IMR-90 (cell line): ENCODE data around the gene SAP30BP. TPM values are rescaled to one million over a fixed set of nuclear protein-coding genes. Genes with fewer than 3 reads are reported as not detected.

Source experiments
- ATAC-seq: fragments of 200-7000 bp; cut with Tn5 transposase; 2 replicates; pipeline ENCODE4 v1.9.1; 2020; ENCODE audit warnings: low read depth, mild to moderate bottlenecking, moderate library complexity
- BruUV-seq: library from RNA; stranded (reverse); fragments of 400-500 nt; replicated peaks from 2 replicates; lab custom pipeline; 2021; lab: Mats Ljungman, UMichigan
- CTCF ChIA-PET: fragments of 300-600 bp; formaldehyde crosslinking; extraction: SDS; loops from one replicate; lab custom pipeline; 2021; ENCODE audit warnings: antibody characterized with exemption; lab: Yijun Ruan, JAX
- POLR2A ChIA-PET: fragments of 300-600 bp; sonication (Branson Sonifier 250); formaldehyde crosslinking; loops from one replicate; lab custom pipeline; 2022; ENCODE audit warnings: antibody characterized with exemption; ENCODE audit not compliant: unreplicated experiment; lab: Charles Lee
- DNase-seq: peaks from one replicate; pipeline ENCODE4 v3.0.0; 2013
- H2AFZ ChIP-seq: replicated peaks from 2 replicates; pipeline ENCODE3; 2013; ENCODE audit warnings: low read length, mild to moderate bottlenecking; ENCODE audit not compliant: poor library complexity
- H2AK5ac ChIP-seq: 2 replicates; pipeline ENCODE4 v1.6.1; 2013; ENCODE audit warnings: low read depth, low read length, inconsistent platforms
- H2AK9ac ChIP-seq: replicated peaks from 2 replicates; pipeline ENCODE3; 2013; ENCODE audit warnings: mild to moderate bottlenecking, low read depth, low read length, moderate library complexity; ENCODE audit not compliant: poor library complexity
- H2BK120ac ChIP-seq: 2 replicates; pipeline ENCODE4 v1.6.1; 2013; ENCODE audit warnings: low read depth, low read length, inconsistent platforms
- H2BK15ac ChIP-seq: 3 replicates; pipeline ENCODE4 v1.6.1; 2013; ENCODE audit warnings: low read depth, low read length, inconsistent platforms
- H2BK20ac ChIP-seq: 2 replicates; pipeline ENCODE4 v1.6.1; 2013; ENCODE audit warnings: low read depth, mild to moderate bottlenecking, inconsistent platforms, low read length, moderate library complexity
- H2BK5ac ChIP-seq: 2 replicates; pipeline ENCODE4 v1.6.1; 2013; ENCODE audit warnings: mild to moderate bottlenecking, low read depth, low read length, inconsistent platforms; ENCODE audit not compliant: poor library complexity, severe bottlenecking
- H3K14ac ChIP-seq: replicated peaks from 2 replicates; pipeline ENCODE4 v1.6.1; 2013; ENCODE audit warnings: low read depth, low read length, inconsistent platforms
- H3K18ac ChIP-seq: 2 replicates; pipeline ENCODE4 v1.6.1; 2013; ENCODE audit warnings: low read depth, low read length, control low read depth
- H3K23ac ChIP-seq: 2 replicates; pipeline ENCODE4 v1.6.1; 2013; ENCODE audit warnings: low read depth, low read length, inconsistent platforms
- H3K27ac ChIP-seq: 2 replicates; pipeline ENCODE4 v1.5.1; 2013; ENCODE audit warnings: mild to moderate bottlenecking, control low read depth, low read length; ENCODE audit not compliant: insufficient read depth
- H3K27me3 ChIP-seq: 2 replicates; pipeline ENCODE4 v1.6.1; 2013; ENCODE audit warnings: low read length; ENCODE audit not compliant: control insufficient read depth, insufficient read depth
- H3K36me3 ChIP-seq: 2 replicates; pipeline ENCODE4 v1.6.1; 2013; ENCODE audit warnings: low read length, mixed read lengths; ENCODE audit not compliant: control insufficient read depth, insufficient read depth
- H3K4ac ChIP-seq: 2 replicates; pipeline ENCODE4 v1.6.1; 2013; ENCODE audit warnings: low read depth, low read length, inconsistent platforms
- H3K4me1 ChIP-seq: 2 replicates; pipeline ENCODE4 v1.6.1; 2013; ENCODE audit warnings: low read length, mixed read lengths; ENCODE audit not compliant: control insufficient read depth, insufficient read depth
- H3K4me2 ChIP-seq: 2 replicates; pipeline ENCODE4 v1.6.1; 2013; ENCODE audit warnings: low read depth, mild to moderate bottlenecking, control low read depth, low read length, moderate library complexity
- H3K4me3 ChIP-seq: 2 replicates; pipeline ENCODE4 v1.5.1; 2013; ENCODE audit warnings: low read depth, mild to moderate bottlenecking, control low read depth, low read length, moderate library complexity; ENCODE audit not compliant: insufficient read depth
- H3K56ac ChIP-seq: 2 replicates; pipeline ENCODE4 v1.6.1; 2013; ENCODE audit warnings: low read length, inconsistent platforms; ENCODE audit not compliant: insufficient read depth; ENCODE audit errors: extremely low read depth
- H3K79me1 ChIP-seq, 2 experiments: 2 replicates each; pipeline ENCODE4 v1.6.1; 2013; ENCODE audit warnings: low read length in 2 of 2, inconsistent platforms in 1 of 2, low read depth in 1 of 2
- H3K9ac ChIP-seq: 2 replicates; pipeline ENCODE4 v1.6.1; 2013; ENCODE audit warnings: low read depth, low read length, control low read depth
- H3K9me1 ChIP-seq: 2 replicates; pipeline ENCODE4 v1.6.1; 2013; ENCODE audit warnings: low read length, inconsistent platforms; ENCODE audit not compliant: insufficient read depth
- H3K9me3 ChIP-seq: 2 replicates; pipeline ENCODE4 v1.6.1; 2013; ENCODE audit warnings: low read length; ENCODE audit not compliant: control insufficient read depth, insufficient read depth
- H4K20me1 ChIP-seq: 2 replicates; pipeline ENCODE4 v1.6.1; 2013; ENCODE audit warnings: low read length, inconsistent platforms; ENCODE audit not compliant: insufficient read depth
- H4K5ac ChIP-seq: 2 replicates; pipeline ENCODE4 v1.6.1; 2013; ENCODE audit warnings: mild to moderate bottlenecking, low read depth, low read length, control low read depth
- H4K8ac ChIP-seq, 2 experiments: 2 replicates each; pipeline ENCODE4 v1.6.1; 2013; ENCODE audit warnings: low read depth in 2 of 2, low read length in 2 of 2, control low read depth in 1 of 2, inconsistent platforms in 1 of 2
- H4K91ac ChIP-seq: 2 replicates; pipeline ENCODE4 v1.6.1; 2013; ENCODE audit warnings: low read depth, low read length, inconsistent platforms; ENCODE audit not compliant: insufficient read depth
- BHLHE40 ChIP-seq: fragments of 150-350 bp; IDR thresholded peaks from 2 replicates; pipeline ENCODE4 v1.6.1; 2016; ENCODE audit warnings: mild to moderate bottlenecking, low read depth, low read length
- CEBPB ChIP-seq: IDR thresholded peaks from 2 replicates; pipeline ENCODE4 v1.6.1; 2012; ENCODE audit warnings: low read depth, low read length, improper control_type of control experiment
- CHD1 ChIP-seq: IDR thresholded peaks from 2 replicates; pipeline ENCODE4 v1.6.1; 2012; ENCODE audit warnings: low read depth, low read length, improper control_type of control experiment
- CTCF ChIP-seq: conservative IDR thresholded peaks from 2 replicates; pipeline ENCODE4 v1.5.1; 2012; ENCODE audit warnings: mild to moderate bottlenecking, low read depth, low read length, improper control_type of control experiment
- FOS ChIP-seq: fragments of 150-350 bp; IDR thresholded peaks from 2 replicates; pipeline ENCODE4 v1.6.1; 2016; ENCODE audit warnings: low read depth, low read length
- MAFK ChIP-seq: IDR thresholded peaks from 2 replicates; pipeline ENCODE4 v1.6.1; 2012; ENCODE audit warnings: low read depth, low read length, improper control_type of control experiment
- MAZ ChIP-seq: IDR thresholded peaks from 2 replicates; pipeline ENCODE4 v1.6.1; 2012; ENCODE audit warnings: low read depth, mild to moderate bottlenecking, low read length, improper control_type of control experiment, moderate library complexity, borderline replicate concordance
- MXI1 ChIP-seq: IDR thresholded peaks from 2 replicates; pipeline ENCODE4 v1.6.1; 2012; ENCODE audit warnings: low read depth, mild to moderate bottlenecking, low read length, moderate library complexity, borderline replicate concordance
- NFE2L2 ChIP-seq: fragments of 150-350 bp; IDR thresholded peaks from 2 replicates; pipeline ENCODE4 v1.6.1; 2016; ENCODE audit warnings: low read depth, mild to moderate bottlenecking, low read length
- POLR2A ChIP-seq: IDR thresholded peaks from 2 replicates; pipeline ENCODE4 v1.6.1; 2012; ENCODE audit warnings: mild to moderate bottlenecking, low read depth, low read length
- RAD21 ChIP-seq: IDR thresholded peaks from 2 replicates; pipeline ENCODE4 v1.6.1; 2012; ENCODE audit warnings: low read length, improper control_type of control experiment
- RCOR1 ChIP-seq: IDR thresholded peaks from 2 replicates; pipeline ENCODE4 v1.6.1; 2012; ENCODE audit warnings: mild to moderate bottlenecking, low read length, improper control_type of control experiment; ENCODE audit not compliant: insufficient replicate concordance
- RFX5 ChIP-seq: IDR thresholded peaks from 2 replicates; pipeline ENCODE4 v1.8.0; 2012; ENCODE audit warnings: low read depth, mild to moderate bottlenecking, low read length, moderate library complexity
- SMC3 ChIP-seq: fragments of 150-350 bp; IDR thresholded peaks from 2 replicates; pipeline ENCODE4 v1.6.1; 2016; ENCODE audit warnings: low read depth, mild to moderate bottlenecking, antibody characterized with exemption, low read length, moderate library complexity
- WGBS, 2 experiments: methylation state at CpG; one replicate each; pipeline versions ENCODE4 v1.1.5 to v1.1.7; 2013; ENCODE audit warnings: missing lambda C conversion rate in 2 of 2; ENCODE audit not compliant: insufficient read length in 1 of 2; ENCODE audit errors: extremely low coverage in 2 of 2; 5-methylcytosine and 5-hydroxymethylcytosine counted together
- dilution Hi-C: fragments of 300-500 bp; cut with HindIII; formaldehyde crosslinking; loops from one replicate; pipeline ENCODE4 v1.14.3; 2018; ENCODE audit warnings: low sequenced_read_pairs; ENCODE audit not compliant: unreplicated experiment
- in situ Hi-C: fragments of 300-500 bp; cut with MboI; formaldehyde crosslinking; loops from 3 replicates; pipeline ENCODE4 v1.14.3; 2019; ENCODE audit warnings: low sequenced_read_pairs, inconsistent platforms, mixed read lengths
- intact Hi-C: fragments of 100-400 bp; cut with micrococcal nuclease; formaldehyde crosslinking; loops from 2 replicates; pipeline ENCODE4 v1.10.0; 2022
- polyA plus RNA-seq, 3 experiments: library from polyadenylated mRNA; depleted of rRNA; stranded (reverse); fragments of >200 nt; gene quantifications; 2 replicates each; pipeline ENCODE4 v1.2.3, GENCODE V29; 2012; ENCODE audit warnings: low replicate concordance in 1 of 3
- total RNA-seq: library from RNA; depleted of rRNA; stranded (reverse); fragments of >200 nt; gene quantifications from 2 replicates; pipeline ENCODE4 v1.2.3, GENCODE V29; 2012
- TF ChIP-seq, protein P1 (sequence below): fragments of 150-350 bp; IDR thresholded peaks from 2 replicates; pipeline ENCODE4 v1.6.1; 2016; ENCODE audit warnings: low read depth, mild to moderate bottlenecking, low read length, moderate library complexity, borderline replicate concordance
- TF ChIP-seq, protein P2 (sequence below): fragments of 150-350 bp; IDR thresholded peaks from 2 replicates; pipeline ENCODE4 v1.6.1; 2017; ENCODE audit warnings: mild to moderate bottlenecking, antibody characterized with exemption, low read length, low read depth

SAP30BP gene
- total and polyA plus RNA-seq, 2 of the 4 experiments (the other 2 are of a cell fraction) = 70.4 to 139 TPM

- Histone ChIP-seq H2AFZ (no peak overlapping the region), H3K4me2 (no peak overlapping the region), H3K23ac (no peak overlapping the region), H3K27me3 (no peaks in the 10 kb centered on the region), H2BK20ac (no peak overlapping the region), H3K36me3 (peaks cover 22% of the 10 kb centered on the region), H4K20me1 (peaks cover 64% of the 10 kb centered on the region), H4K8ac (no peak overlapping the region), H3K4me1 (peaks cover 9% of the 10 kb centered on the region), H3K9me1 (peaks cover 29% of the 10 kb centered on the region), H4K5ac (no peak overlapping the region), H3K4ac (no peak overlapping the region), H3K9ac (no peak overlapping the region), H3K27ac (no peak overlapping the region), H2BK15ac (no peak overlapping the region), H3K4me3 (no peak overlapping the region), H2AK5ac (no peak overlapping the region), H2BK5ac (no peak overlapping the region), H2BK120ac (no peak overlapping the region), H3K79me1 (peaks cover 47 to 85% of the 10 kb centered on the region in 2 experiments), H3K14ac (no peak overlapping the region), H2AK9ac (no peak overlapping the region), H3K9me3 (no peaks in the 10 kb centered on the region), H4K91ac (no peak overlapping the region), H3K18ac (no peak overlapping the region), H3K56ac (no peak overlapping the region)
- WGBS, 2 experiments = no CpG with 5 or more reads among the region's 3 CpGs
- no peak for TF ChIP-seq POLR2A
- no peak for TF ChIP-seq CHD1
- TF ChIP-seq MAZ = no peak
- no peak for TF ChIP-seq MXI1
- TF ChIP-seq, protein P1, sequence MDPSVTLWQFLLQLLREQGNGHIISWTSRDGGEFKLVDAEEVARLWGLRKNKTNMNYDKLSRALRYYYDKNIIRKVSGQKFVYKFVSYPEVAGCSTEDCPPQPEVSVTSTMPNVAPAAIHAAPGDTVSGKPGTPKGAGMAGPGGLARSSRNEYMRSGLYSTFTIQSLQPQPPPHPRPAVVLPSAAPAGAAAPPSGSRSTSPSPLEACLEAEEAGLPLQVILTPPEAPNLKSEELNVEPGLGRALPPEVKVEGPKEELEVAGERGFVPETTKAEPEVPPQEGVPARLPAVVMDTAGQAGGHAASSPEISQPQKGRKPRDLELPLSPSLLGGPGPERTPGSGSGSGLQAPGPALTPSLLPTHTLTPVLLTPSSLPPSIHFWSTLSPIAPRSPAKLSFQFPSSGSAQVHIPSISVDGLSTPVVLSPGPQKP = no peak
- no peak for TF ChIP-seq RFX5
- TF ChIP-seq RCOR1 = no peak
- no peak for TF ChIP-seq BHLHE40
- no peak for TF ChIP-seq SMC3
- no peak for TF ChIP-seq RAD21
- TF ChIP-seq CEBPB = no peak
- no peak for TF ChIP-seq CTCF
- TF ChIP-seq MAFK = no peak
- TF ChIP-seq, protein P2, sequence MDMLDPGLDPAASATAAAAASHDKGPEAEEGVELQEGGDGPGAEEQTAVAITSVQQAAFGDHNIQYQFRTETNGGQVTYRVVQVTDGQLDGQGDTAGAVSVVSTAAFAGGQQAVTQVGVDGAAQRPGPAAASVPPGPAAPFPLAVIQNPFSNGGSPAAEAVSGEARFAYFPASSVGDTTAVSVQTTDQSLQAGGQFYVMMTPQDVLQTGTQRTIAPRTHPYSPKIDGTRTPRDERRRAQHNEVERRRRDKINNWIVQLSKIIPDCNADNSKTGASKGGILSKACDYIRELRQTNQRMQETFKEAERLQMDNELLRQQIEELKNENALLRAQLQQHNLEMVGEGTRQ = no peak
- TF ChIP-seq FOS = no peak
- no peak for TF ChIP-seq NFE2L2
- POLR2A ChIA-PET = no interaction called here
- intact Hi-C loops = no loop called here
- no peak for ATAC-seq
- BruUV-seq = no TSS peak
- in situ Hi-C loops = no loop called here
- CTCF ChIA-PET = no interaction called here
- dilution Hi-C loops = no loop called here
- no peak for DNase-seq
These were observed 18.4 kb downstream of the SAP30BP start for GRCh38 chr17:75685499-75685898.
